Stimulated activated CD4-positive, alpha-beta T cell treated with anti-CD3 and anti-CD28 coated beads, Interleukin-2, amount 100 ng/mL, for 4 hours (primary cell): ENCODE results near the gene CRYGN.

ENCODE experiments used
- DNase-seq: peaks from one replicate; pipeline ENCODE4 v3.0.0-alpha.2; 2020; ENCODE audit warnings: low read depth

The CRYGN gene

GRCh38 chr7:151379193-151379520 lies 60.8 kb downstream of the CRYGN start:
- DNase-seq = no peak
